ENCODE data around the gene JUN.

Gene JUN

GRCh38 chr1:58796416-58796815 is 12.6 kb upstream of the JUN start:
- Histone ChIP-seq H3K9me3 (no peaks in the 10 kb centered on the region), H3K4me2 (no peak overlapping the region), H3K27ac (no peak overlapping the region), H4K20me1 (no peaks in the 10 kb centered on the region), H3K4me1 (no peaks in the 10 kb centered on the region), H3K9ac (no peak overlapping the region), H3K4me3 (no peak overlapping the region), H3K27me3 (no peaks in the 10 kb centered on the region), H3K36me3 (no peaks in the 10 kb centered on the region)
- TF ChIP-seq Cebpa-rat (IDR thresholded peaks at IDR 0.05), result no peak

GRCh38 chr1:58794585-58794984 is 10.7 kb upstream of the JUN start:
- H3K9ac ChIP-seq, result no peak overlapping the region
- no peak for TF ChIP-seq Cebpa-rat (IDR thresholded peaks at IDR 0.05)

GRCh38 chr1:58792846-58793245 is 9.0 kb upstream of the JUN start:
- no peaks in the 10 kb centered on the region for H3K4me1 ChIP-seq
- H3K36me3 ChIP-seq, result no peaks in the 10 kb centered on the region
- H3K9ac ChIP-seq, result no peak overlapping the region
- no peaks in the 10 kb centered on the region for H3K27me3 ChIP-seq
- no peak overlapping the region for H3K27ac ChIP-seq
- H3K9me3 ChIP-seq, result no peaks in the 10 kb centered on the region
- no peak overlapping the region for H3K4me2 ChIP-seq
- no peak overlapping the region for H3K4me3 ChIP-seq
- no peak for TF ChIP-seq Cebpa-rat (IDR thresholded peaks at IDR 0.05)
- H4K20me1 ChIP-seq, result no peaks in the 10 kb centered on the region

More at GRCh38 chr1:58794585-58794984, 10.7 kb upstream of the JUN start:
- no peaks in the 10 kb centered on the region for H3K4me1 ChIP-seq
- no peaks in the 10 kb centered on the region for H3K9me3 ChIP-seq
- no peaks in the 10 kb centered on the region for H4K20me1 ChIP-seq
- H3K27ac ChIP-seq, result no peak overlapping the region
- no peaks in the 10 kb centered on the region for H3K36me3 ChIP-seq
- H3K4me2 ChIP-seq, result no peak overlapping the region
- no peaks in the 10 kb centered on the region for H3K27me3 ChIP-seq
- no peak overlapping the region for H3K4me3 ChIP-seq

- Histone ChIP-seq H3K36me3 (no peaks in the 10 kb centered on the region), H3K4me3 (no peak overlapping the region), H4K20me1 (no peaks in the 10 kb centered on the region), H3K4me1 (no peaks in the 10 kb centered on the region), H3K9ac (no peak overlapping the region), H3K4me2 (no peak overlapping the region), H3K27me3 (no peaks in the 10 kb centered on the region), H3K9me3 (no peaks in the 10 kb centered on the region), H3K27ac (no peak overlapping the region)
- no peak for TF ChIP-seq Cebpa-rat (IDR thresholded peaks at IDR 0.05)
Observed at GRCh38 chr1:58791106-58791505, 7.3 kb upstream of the JUN start.

GRCh38 chr1:58789996-58790660 is 6.3 kb upstream of the JUN start:
- H3K9ac ChIP-seq, result no peak overlapping the region
- no peaks in the 10 kb centered on the region for H3K36me3 ChIP-seq
- H3K27me3 ChIP-seq, result no peaks in the 10 kb centered on the region
- H3K4me3 ChIP-seq, result no peak overlapping the region
- no peak overlapping the region for H3K4me2 ChIP-seq
- no peaks in the 10 kb centered on the region for H3K9me3 ChIP-seq
- H4K20me1 ChIP-seq, result no peaks in the 10 kb centered on the region
- H3K27ac ChIP-seq, result no peak overlapping the region
- TF ChIP-seq Cebpa-rat (IDR thresholded peaks at IDR 0.05), result no peak
- peaks cover 8% of the 10 kb centered on the region for H3K4me1 ChIP-seq

- no peak overlapping the region for H3K4me3 ChIP-seq
- H3K4me2 ChIP-seq, result no peak overlapping the region
- no peaks in the 10 kb centered on the region for H3K27me3 ChIP-seq
- no peak overlapping the region for H3K9ac ChIP-seq
- no peak overlapping the region for H3K27ac ChIP-seq
- H3K9me3 ChIP-seq, result no peaks in the 10 kb centered on the region
- H3K4me1 ChIP-seq, result peaks cover 9% of the 10 kb centered on the region
- H3K36me3 ChIP-seq, result no peaks in the 10 kb centered on the region
- TF ChIP-seq Cebpa-rat (IDR thresholded peaks at IDR 0.05), result no peak
- no peaks in the 10 kb centered on the region for H4K20me1 ChIP-seq
Observed at GRCh38 chr1:58789322-58789856, 5.5 kb upstream of the JUN start.

- H3K27ac ChIP-seq, result no peak overlapping the region
- H4K20me1 ChIP-seq, result peaks cover under 1% of the 10 kb centered on the region; the same call in 1 of the 2 replicates
- H3K27me3 ChIP-seq, result no peaks in the 10 kb centered on the region
- no peak overlapping the region for H3K4me2 ChIP-seq
- peaks cover 9% of the 10 kb centered on the region for H3K4me1 ChIP-seq
- no peak overlapping the region for H3K9ac ChIP-seq
- no peak overlapping the region for H3K4me3 ChIP-seq
- H3K36me3 ChIP-seq, result no peaks in the 10 kb centered on the region
- H3K9me3 ChIP-seq, result no peaks in the 10 kb centered on the region
- no peak for TF ChIP-seq Cebpa-rat (IDR thresholded peaks at IDR 0.05)
Observed at GRCh38 chr1:58788259-58788658, 4.4 kb upstream of the JUN start.

GRCh38 chr1:58786927-58787245 is 3.0 kb upstream of the JUN start:
- Histone ChIP-seq H3K4me2 (no peak overlapping the region), H3K27me3 (peaks cover 8% of the 10 kb centered on the region; the same call in 1 of the 2 replicates)

GRCh38 chr1:58786184-58786926 is 2.5 kb upstream of the JUN start:
- Histone ChIP-seq H3K9ac (no peak overlapping the region), H3K27me3 (peaks cover 8% of the 10 kb centered on the region; the same call in 1 of the 2 replicates), H3K4me1 (peaks cover 16% of the 10 kb centered on the region), H3K4me3 (no peak overlapping the region), H3K4me2 (no peak overlapping the region), H3K36me3 (no peaks in the 10 kb centered on the region), H3K9me3 (no peaks in the 10 kb centered on the region), H4K20me1 (peaks cover 17% of the 10 kb centered on the region), H3K27ac (no peak overlapping the region)
- no peak for TF ChIP-seq Cebpa-rat (IDR thresholded peaks at IDR 0.05)

More at GRCh38 chr1:58786927-58787245, 3.0 kb upstream of the JUN start:
- Histone ChIP-seq H3K36me3 (no peaks in the 10 kb centered on the region), H3K4me1 (peaks cover 16% of the 10 kb centered on the region), H3K9ac (no peak overlapping the region), H4K20me1 (peaks cover 14% of the 10 kb centered on the region), H3K27ac (no peak overlapping the region), H3K4me3 (no peak overlapping the region), H3K9me3 (no peaks in the 10 kb centered on the region)
- TF ChIP-seq Cebpa-rat (IDR thresholded peaks at IDR 0.05), result no peak

- peaks cover 25% of the 10 kb centered on the region for H4K20me1 ChIP-seq
- H3K9me3 ChIP-seq, result no peaks in the 10 kb centered on the region
- H3K4me1 ChIP-seq, result peaks cover 22% of the 10 kb centered on the region
- no peak for TF ChIP-seq Cebpa-rat (IDR thresholded peaks at IDR 0.05)
- peak overlapping the region; percentile 94; the same call in 1 of the 2 replicates for H3K27ac ChIP-seq
- peak overlapping the region; percentile 82 for H3K4me3 ChIP-seq
- peaks cover 8% of the 10 kb centered on the region; the same call in 1 of the 2 replicates for H3K27me3 ChIP-seq
- H3K9ac ChIP-seq, result peak overlapping the region; percentile 93
- H3K36me3 ChIP-seq, result no peaks in the 10 kb centered on the region
- peak overlapping the region; percentile 94 for H3K4me2 ChIP-seq
Observed at GRCh38 chr1:58785442-58786058, 1.7 kb upstream of the JUN start.

All from BLaER1 (cell line).